ENCODE data around the gene B4GAT1. TPM values are rescaled to one million over a fixed set of nuclear protein-coding genes. Genes with fewer than 3 reads are reported as not detected.

The B4GAT1 gene
- total and polyA plus RNA-seq, 2 experiments from 2014 or later, result 129 to 194 TPM

- H3K4me1 ChIP-seq (ENCODE audit: low read depth), result peaks cover 14% of the 10 kb centered on the region
- no peak for DNase-seq (ENCODE audit: low read depth in 1 of 2, low spot score in 1 of 2)
- peaks cover 12% of the 10 kb centered on the region for H3K36me3 ChIP-seq
- H3K27me3 ChIP-seq, result no peaks in the 10 kb centered on the region
- no peak overlapping the region for H3K4me3 ChIP-seq
- H3K9me3 ChIP-seq (ENCODE audit: low read depth), result no peaks in the 10 kb centered on the region
- TF ChIP-seq, protein P1, sequence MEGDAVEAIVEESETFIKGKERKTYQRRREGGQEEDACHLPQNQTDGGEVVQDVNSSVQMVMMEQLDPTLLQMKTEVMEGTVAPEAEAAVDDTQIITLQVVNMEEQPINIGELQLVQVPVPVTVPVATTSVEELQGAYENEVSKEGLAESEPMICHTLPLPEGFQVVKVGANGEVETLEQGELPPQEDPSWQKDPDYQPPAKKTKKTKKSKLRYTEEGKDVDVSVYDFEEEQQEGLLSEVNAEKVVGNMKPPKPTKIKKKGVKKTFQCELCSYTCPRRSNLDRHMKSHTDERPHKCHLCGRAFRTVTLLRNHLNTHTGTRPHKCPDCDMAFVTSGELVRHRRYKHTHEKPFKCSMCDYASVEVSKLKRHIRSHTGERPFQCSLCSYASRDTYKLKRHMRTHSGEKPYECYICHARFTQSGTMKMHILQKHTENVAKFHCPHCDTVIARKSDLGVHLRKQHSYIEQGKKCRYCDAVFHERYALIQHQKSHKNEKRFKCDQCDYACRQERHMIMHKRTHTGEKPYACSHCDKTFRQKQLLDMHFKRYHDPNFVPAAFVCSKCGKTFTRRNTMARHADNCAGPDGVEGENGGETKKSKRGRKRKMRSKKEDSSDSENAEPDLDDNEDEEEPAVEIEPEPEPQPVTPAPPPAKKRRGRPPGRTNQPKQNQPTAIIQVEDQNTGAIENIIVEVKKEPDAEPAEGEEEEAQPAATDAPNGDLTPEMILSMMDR (IDR thresholded peaks at IDR 0.05; ENCODE audit: low read depth, low read length), result no peak
- no peak overlapping the region for H3K27ac ChIP-seq
These were observed 5.8 kb downstream of the B4GAT1 start for GRCh38 chr11:66341502-66342126.

GRCh38 chr11:66340596-66341501 lies 6.6 kb downstream of the B4GAT1 start:
- no peaks in the 10 kb centered on the region for H3K9me3 ChIP-seq (ENCODE audit: low read depth)
- H3K4me3 ChIP-seq, result no peak overlapping the region
- H3K27ac ChIP-seq, result no peak overlapping the region
- DNase-seq (ENCODE audit: low read depth in 1 of 2, low spot score in 1 of 2), result no peak
- peaks cover 12% of the 10 kb centered on the region for H3K36me3 ChIP-seq
- TF ChIP-seq, protein P1 (IDR thresholded peaks at IDR 0.05; ENCODE audit: low read depth, low read length), result no peak
- no peaks in the 10 kb centered on the region for H3K27me3 ChIP-seq
- peaks cover 7% of the 10 kb centered on the region for H3K4me1 ChIP-seq (ENCODE audit: low read depth)

- no peak overlapping the region for H3K4me3 ChIP-seq
- TF ChIP-seq, protein P1 (IDR thresholded peaks at IDR 0.05; ENCODE audit: low read depth, low read length), result no peak
- H3K27ac ChIP-seq, result no peak overlapping the region
- peaks cover 12% of the 10 kb centered on the region for H3K36me3 ChIP-seq
- DNase-seq (ENCODE audit: low read depth in 1 of 2, low spot score in 1 of 2), result no peak
- H3K27me3 ChIP-seq, result no peaks in the 10 kb centered on the region
- no peaks in the 10 kb centered on the region for H3K9me3 ChIP-seq (ENCODE audit: low read depth)
- peaks cover 4% of the 10 kb centered on the region for H3K4me1 ChIP-seq (ENCODE audit: low read depth)
These were observed 7.5 kb downstream of the B4GAT1 start for GRCh38 chr11:66339686-66340483.

DNA sequence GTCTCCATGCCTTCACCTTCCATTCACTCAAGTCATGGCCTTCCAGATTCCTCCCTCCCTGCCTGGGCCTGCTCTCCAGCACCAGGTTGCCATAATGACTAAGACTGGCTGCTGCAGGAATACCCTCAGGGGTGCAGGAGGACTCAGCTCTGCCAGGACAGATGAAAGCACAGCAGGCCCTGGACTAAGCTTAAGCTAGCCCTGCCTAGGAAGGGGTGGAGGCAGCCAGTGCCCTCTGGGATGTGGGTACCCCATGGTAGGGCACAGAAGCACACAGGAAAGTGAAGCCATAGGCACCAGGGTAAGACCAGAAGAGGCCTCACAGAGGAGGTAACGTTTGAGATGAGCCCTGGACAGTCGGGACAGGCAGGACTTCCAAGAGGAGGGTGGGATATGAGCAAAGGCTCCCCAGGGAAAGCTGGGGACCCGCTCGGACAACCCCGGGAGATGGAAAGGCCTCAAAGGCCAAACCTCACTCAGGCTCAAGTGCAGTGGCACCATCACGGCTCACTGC lies 8.2 kb downstream of the B4GAT1 start:
- no peaks in the 10 kb centered on the region for H3K9me3 ChIP-seq (ENCODE audit: low read depth)
- TF ChIP-seq, protein P1 (IDR thresholded peaks at IDR 0.05; ENCODE audit: low read depth, low read length), result no peak
- no peak for DNase-seq (ENCODE audit: low read depth in 1 of 2, low spot score in 1 of 2)
- peaks cover 12% of the 10 kb centered on the region for H3K36me3 ChIP-seq
- peaks cover 4% of the 10 kb centered on the region for H3K4me1 ChIP-seq (ENCODE audit: low read depth)
- H3K27ac ChIP-seq, result no peak overlapping the region
- no peak overlapping the region for H3K4me3 ChIP-seq
- no peaks in the 10 kb centered on the region for H3K27me3 ChIP-seq
